Measurements from ENCODE around the gene RNF152. TPM values are rescaled to one million over a fixed set of nuclear protein-coding genes. Genes with fewer than 3 reads are reported as not detected.
A peak's percentile ranks its signal among the peaks of the same experiment; 100 is the strongest.

RNF152 gene
- total RNA-seq, 1 experiment from 2014 or later: 22.9 TPM

- H3K27ac ChIP-seq: no peak overlapping the region
- no peaks in the 10 kb centered on the region for H3K9me3 ChIP-seq (replicated peaks)
- DNase-seq: no peak
- H3K4me3 ChIP-seq: no peak overlapping the region
- H3K27me3 ChIP-seq: no peaks in the 10 kb centered on the region
- H3K4me1 ChIP-seq: no peaks in the 10 kb centered on the region
- H3K36me3 ChIP-seq: peaks cover 4% of the 10 kb centered on the region
These were observed 39.0 kb downstream of the RNF152 start for GRCh38 chr18:61853855-61854254.

GRCh38 chr18:61852496-61852895 is 40.3 kb downstream of the RNF152 start:
- H3K27ac ChIP-seq: no peak overlapping the region

GRCh38 chr18:61851940-61852451 is 40.8 kb downstream of the RNF152 start:
- no peaks in the 10 kb centered on the region for H3K27me3 ChIP-seq
- no peak overlapping the region for H3K27ac ChIP-seq
- peaks cover 4% of the 10 kb centered on the region for H3K36me3 ChIP-seq
- no peaks in the 10 kb centered on the region for H3K9me3 ChIP-seq (replicated peaks)
- no peak overlapping the region for H3K4me3 ChIP-seq
- no peak for DNase-seq
- no peaks in the 10 kb centered on the region for H3K4me1 ChIP-seq

More at GRCh38 chr18:61852496-61852895, 40.3 kb downstream of the RNF152 start:
- no peaks in the 10 kb centered on the region for H3K27me3 ChIP-seq
- H3K36me3 ChIP-seq: peaks cover 4% of the 10 kb centered on the region
- no peaks in the 10 kb centered on the region for H3K9me3 ChIP-seq (replicated peaks)
- H3K4me1 ChIP-seq: no peaks in the 10 kb centered on the region
- no peak for DNase-seq
- no peak overlapping the region for H3K4me3 ChIP-seq

GRCh38 chr18:61851279-61851678 is 41.5 kb downstream of the RNF152 start:
- H3K4me3 ChIP-seq: no peak overlapping the region
- H3K9me3 ChIP-seq (replicated peaks): no peaks in the 10 kb centered on the region
- no peak overlapping the region for H3K27ac ChIP-seq
- H3K4me1 ChIP-seq: no peaks in the 10 kb centered on the region
- H3K36me3 ChIP-seq: peaks cover 4% of the 10 kb centered on the region
- no peak for DNase-seq
- H3K27me3 ChIP-seq: no peaks in the 10 kb centered on the region

- Histone ChIP-seq H3K4me1 (no peaks in the 10 kb centered on the region), H3K36me3 (peaks cover 4% of the 10 kb centered on the region), H3K9me3 (replicated peaks) (no peaks in the 10 kb centered on the region), H3K4me3 (no peak overlapping the region), H3K27ac (no peak overlapping the region), H3K27me3 (no peaks in the 10 kb centered on the region)
- no peak for DNase-seq
These were observed 42.1 kb downstream of the RNF152 start for GRCh38 chr18:61850756-61851155.

- Histone ChIP-seq H3K27me3 (no peaks in the 10 kb centered on the region), H3K9me3 (replicated peaks) (no peaks in the 10 kb centered on the region), H3K4me3 (no peak overlapping the region), H3K36me3 (peaks cover 4% of the 10 kb centered on the region), H3K27ac (no peak overlapping the region), H3K4me1 (peaks cover 10% of the 10 kb centered on the region)
- DNase-seq: no peak
These were observed 45.5 kb downstream of the RNF152 start for GRCh38 chr18:61847164-61847791.

- H3K4me1 ChIP-seq: peaks cover 30% of the 10 kb centered on the region
- H3K36me3 ChIP-seq: no peaks in the 10 kb centered on the region; the same call in 1 of the 2 replicates
- H3K27me3 ChIP-seq: no peaks in the 10 kb centered on the region
- no peak overlapping the region for H3K27ac ChIP-seq
- DNase-seq: no peak
- H3K9me3 ChIP-seq (replicated peaks): no peaks in the 10 kb centered on the region
- H3K4me3 ChIP-seq: no peak overlapping the region
These were observed 47.6 kb downstream of the RNF152 start for GRCh38 chr18:61845197-61845596.

- H3K27ac ChIP-seq: no peak overlapping the region
- no peak for DNase-seq
- no peaks in the 10 kb centered on the region for H3K9me3 ChIP-seq (replicated peaks)
- H3K27me3 ChIP-seq: no peaks in the 10 kb centered on the region
- no peak overlapping the region for H3K4me3 ChIP-seq
- H3K4me1 ChIP-seq: peaks cover 34% of the 10 kb centered on the region
- no peaks in the 10 kb centered on the region; the same call in 1 of the 2 replicates for H3K36me3 ChIP-seq
These were observed 48.1 kb downstream of the RNF152 start for GRCh38 chr18:61844726-61845125.

GRCh38 chr18:61842146-61842545 is 50.7 kb downstream of the RNF152 start:
- Histone ChIP-seq H3K4me3 (no peak overlapping the region), H3K27ac (peak overlapping the region; percentile 79), H3K9me3 (replicated peaks) (no peaks in the 10 kb centered on the region; the same call in 1 of the 2 replicates), H3K4me1 (peaks cover 34% of the 10 kb centered on the region), H3K27me3 (no peaks in the 10 kb centered on the region), H3K36me3 (peaks cover 3% of the 10 kb centered on the region; the same call in 1 of the 2 replicates)
- DNase-seq: peak; percentile 66 to 79

- Histone ChIP-seq H3K9me3 (replicated peaks) (no peaks in the 10 kb centered on the region; the same call in 1 of the 2 replicates), H3K4me3 (no peak overlapping the region), H3K27ac (peak overlapping the region; percentile 79), H3K27me3 (no peaks in the 10 kb centered on the region), H3K4me1 (peaks cover 34% of the 10 kb centered on the region), H3K36me3 (peaks cover 3% of the 10 kb centered on the region; the same call in 1 of the 2 replicates)
- DNase-seq: peak; percentile 66 to 87
These were observed 51.1 kb downstream of the RNF152 start for GRCh38 chr18:61841706-61842105.

- Histone ChIP-seq H3K36me3 (peaks cover 3% of the 10 kb centered on the region; the same call in 1 of the 2 replicates), H3K4me1 (peaks cover 34% of the 10 kb centered on the region), H3K4me3 (no peak overlapping the region), H3K27me3 (no peaks in the 10 kb centered on the region), H3K9me3 (replicated peaks) (no peaks in the 10 kb centered on the region; the same call in 1 of the 2 replicates), H3K27ac (peak overlapping the region; percentile 79; the same call in 1 of the 2 replicates)
- no peak for DNase-seq
These were observed 52.5 kb downstream of the RNF152 start for GRCh38 chr18:61840324-61840723.

GRCh38 chr18:61838521-61838920 is 54.3 kb downstream of the RNF152 start:
- DNase-seq: no peak
- Histone ChIP-seq H3K27me3 (no peaks in the 10 kb centered on the region), H3K4me3 (no peak overlapping the region), H3K9me3 (replicated peaks) (no peaks in the 10 kb centered on the region; the same call in 1 of the 2 replicates), H3K4me1 (peaks cover 40% of the 10 kb centered on the region), H3K36me3 (peaks cover 3% of the 10 kb centered on the region; the same call in 1 of the 2 replicates), H3K27ac (no peak overlapping the region)

- no peaks in the 10 kb centered on the region for H3K36me3 ChIP-seq
- no peaks in the 10 kb centered on the region for H3K27me3 ChIP-seq
- H3K27ac ChIP-seq: peak overlapping the region; percentile 4; the same call in 1 of the 2 replicates
- H3K4me3 ChIP-seq: no peak overlapping the region
- H3K9me3 ChIP-seq (replicated peaks): no peaks in the 10 kb centered on the region; the same call in 1 of the 2 replicates
- H3K4me1 ChIP-seq: peaks cover 23% of the 10 kb centered on the region
- DNase-seq: no peak
These were observed 58.8 kb downstream of the RNF152 start for GRCh38 chr18:61833978-61834377.

- Histone ChIP-seq H3K36me3 (no peaks in the 10 kb centered on the region), H3K9me3 (replicated peaks) (no peaks in the 10 kb centered on the region; the same call in 1 of the 2 replicates), H3K27ac (peak overlapping the region; percentile 4; the same call in 1 of the 2 replicates), H3K27me3 (no peaks in the 10 kb centered on the region), H3K4me3 (no peak overlapping the region), H3K4me1 (peaks cover 23% of the 10 kb centered on the region)
- DNase-seq: peak in 1 of 2 experiments; percentile 58
These were observed 59.4 kb downstream of the RNF152 start for GRCh38 chr18:61833387-61833786.

- Histone ChIP-seq H3K27ac (peak overlapping the region; percentile 4; the same call in 1 of the 2 replicates), H3K9me3 (replicated peaks) (no peaks in the 10 kb centered on the region), H3K27me3 (no peaks in the 10 kb centered on the region), H3K4me1 (peaks cover 23% of the 10 kb centered on the region), H3K4me3 (no peak overlapping the region), H3K36me3 (no peaks in the 10 kb centered on the region)
- no peak for DNase-seq
These were observed 59.9 kb downstream of the RNF152 start for GRCh38 chr18:61832858-61833257.
